Fibroblast of lung (primary cell): ENCODE data around the gene HBE1. TPM values are rescaled to one million over a fixed set of nuclear protein-coding genes. Genes with fewer than 3 reads are reported as not detected.

Experiments used
- DNase-seq, 2 donors: peaks; one replicate each; pipeline versions ENCODE4 v3.0.0 to v3.0.0-alpha.2; 2010; ENCODE audit warnings: low read depth in 2 of 2
- H2AFZ ChIP-seq: 2 replicates; pipeline ENCODE4 v1.5.1; 2012; ENCODE audit warnings: low read length, control low read depth, inconsistent platforms
- H3K27ac ChIP-seq: 2 replicates; pipeline ENCODE4 v1.5.1; 2011; ENCODE audit warnings: low read length, control low read depth; ENCODE audit not compliant: insufficient read depth
- H3K27me3 ChIP-seq: 2 replicates; pipeline ENCODE4 v1.5.1; 2011; ENCODE audit warnings: mild to moderate bottlenecking, low read length; ENCODE audit not compliant: control insufficient read depth, insufficient read depth
- H3K36me3 ChIP-seq: 2 replicates; pipeline ENCODE4 v1.5.1; 2011; ENCODE audit warnings: low read length; ENCODE audit not compliant: control insufficient read depth, insufficient read depth
- H3K4me1 ChIP-seq: 2 replicates; pipeline ENCODE4 v1.5.1; 2011; ENCODE audit warnings: low read length; ENCODE audit not compliant: control insufficient read depth, insufficient read depth; ENCODE audit errors: extremely low read depth
- H3K4me2 ChIP-seq: 2 replicates; pipeline ENCODE4 v1.5.1; 2011; ENCODE audit warnings: low read length, control low read depth; ENCODE audit not compliant: insufficient read depth; ENCODE audit errors: extremely low read depth
- H3K4me3 ChIP-seq, 4 experiments: fragments of 200-600 bp in 1 of 4; sonication (generic) in 1 of 4; replicated peaks in 1 of 4; 2 replicates each; pipeline ENCODE4 v1.5.1; 2011 to 2016; ENCODE audit warnings: low read length in 4 of 4, low read depth in 3 of 4, mild to moderate bottlenecking in 3 of 4, control low read depth in 2 of 4, inconsistent platforms in 1 of 4, mixed read lengths in 1 of 4; ENCODE audit not compliant: insufficient read depth in 1 of 4; ENCODE audit errors: control extremely low read depth in 1 of 4
- H3K79me2 ChIP-seq: 2 replicates; pipeline ENCODE4 v1.5.1; 2012; ENCODE audit warnings: mild to moderate bottlenecking, low read length, inconsistent platforms; ENCODE audit not compliant: control insufficient read depth, insufficient read depth
- H3K9ac ChIP-seq: 2 replicates; pipeline ENCODE4 v1.5.1; 2011; ENCODE audit warnings: mild to moderate bottlenecking, low read length, control low read depth; ENCODE audit not compliant: insufficient read depth
- H3K9me3 ChIP-seq: 2 replicates; pipeline ENCODE4 v1.5.1; 2012; ENCODE audit warnings: low read depth, low read length; ENCODE audit not compliant: control insufficient read depth, insufficient read depth
- H4K20me1 ChIP-seq: 2 replicates; pipeline ENCODE4 v1.5.1; 2011; ENCODE audit warnings: low read length; ENCODE audit not compliant: control insufficient read depth, insufficient read depth; ENCODE audit errors: extremely low read depth
- EZH2 ChIP-seq: IDR thresholded peaks from 2 replicates; pipeline ENCODE4 v1.5.1; 2012; ENCODE audit warnings: low read length, control low read depth, mild to moderate bottlenecking; ENCODE audit errors: missing control alignments
- polyA plus RNA-seq, 2 donors: library from polyadenylated mRNA; depleted of rRNA in 1 of 2; stranded (reverse) in 1 of 2; unstranded in 1 of 2; fragments of >200 nt; gene quantifications; 2 replicates each; pipeline ENCODE4 v1.2.1, GENCODE V29; 2011 to 2012; ENCODE audit warnings: missing spikeins in 1 of 2
- total RNA-seq: library from RNA; depleted of rRNA; stranded (reverse); fragments of >200 nt; gene quantifications from 2 replicates; pipeline ENCODE4 v1.2.1, GENCODE V29; 2014
- TF ChIP-seq, protein P1 (sequence below), 2 donors: IDR thresholded peaks in 1 of 2; conservative IDR thresholded peaks in 1 of 2; 1 replicate in 1 of 2; 2 replicates in 1 of 2; pipeline ENCODE4 v1.5.1; 2011 to 2012; ENCODE audit warnings: low read length in 2 of 2, control low read depth in 1 of 2, inconsistent platforms in 1 of 2, low read depth in 1 of 2, mild to moderate bottlenecking in 1 of 2

Gene HBE1
- total and polyA plus RNA-seq, 2 donors (not counting 1 experiment from before 2014, with no cell fraction given), result 0.33 to 3.1 TPM

DNA sequence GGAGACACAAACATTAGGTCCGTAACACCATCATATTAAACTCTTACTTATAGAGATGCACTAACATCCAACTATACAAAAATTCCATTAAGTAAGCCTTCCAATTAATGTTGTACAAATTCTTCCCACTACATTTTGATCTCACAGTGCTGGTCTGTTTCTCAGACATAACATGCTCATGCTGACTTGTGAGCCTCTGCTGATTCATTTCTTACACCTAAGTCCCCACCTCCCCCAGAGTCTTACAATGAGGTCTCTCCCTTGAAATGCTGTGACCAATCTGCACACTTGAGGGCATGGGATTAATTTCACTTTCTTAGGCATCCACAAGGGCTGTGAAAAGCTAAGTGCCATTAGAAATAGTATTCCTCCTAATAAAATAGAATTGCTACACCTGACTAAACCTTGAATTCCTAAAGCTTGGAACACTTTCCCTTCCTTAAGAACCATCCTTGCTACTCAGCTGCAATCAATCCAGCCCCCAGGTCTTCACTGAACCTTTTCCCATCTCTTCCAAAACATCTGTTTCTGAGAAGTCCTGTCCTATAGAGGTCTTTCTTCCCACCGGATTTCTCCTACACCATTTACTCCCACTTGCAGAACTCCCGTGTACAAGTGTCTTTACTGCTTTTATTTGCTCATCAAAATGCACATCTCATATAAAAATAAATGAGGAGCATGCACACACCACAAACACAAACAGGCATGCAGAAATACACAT is 22.1 kb downstream of the HBE1 start:
- Histone ChIP-seq H3K4me3 (no peak overlapping the region), H3K9ac (no peak overlapping the region), H3K27ac (no peak overlapping the region), H3K36me3 (no peaks in the 10 kb centered on the region), H3K9me3 (no peaks in the 10 kb centered on the region), H3K4me2 (no peak overlapping the region), H2AFZ (no peak overlapping the region), H4K20me1 (no peaks in the 10 kb centered on the region), H3K27me3 (no peaks in the 10 kb centered on the region), H3K79me2 (no peaks in the 10 kb centered on the region), H3K4me1 (no peaks in the 10 kb centered on the region)
- TF ChIP-seq EZH2, result no peak
- TF ChIP-seq, protein P1, sequence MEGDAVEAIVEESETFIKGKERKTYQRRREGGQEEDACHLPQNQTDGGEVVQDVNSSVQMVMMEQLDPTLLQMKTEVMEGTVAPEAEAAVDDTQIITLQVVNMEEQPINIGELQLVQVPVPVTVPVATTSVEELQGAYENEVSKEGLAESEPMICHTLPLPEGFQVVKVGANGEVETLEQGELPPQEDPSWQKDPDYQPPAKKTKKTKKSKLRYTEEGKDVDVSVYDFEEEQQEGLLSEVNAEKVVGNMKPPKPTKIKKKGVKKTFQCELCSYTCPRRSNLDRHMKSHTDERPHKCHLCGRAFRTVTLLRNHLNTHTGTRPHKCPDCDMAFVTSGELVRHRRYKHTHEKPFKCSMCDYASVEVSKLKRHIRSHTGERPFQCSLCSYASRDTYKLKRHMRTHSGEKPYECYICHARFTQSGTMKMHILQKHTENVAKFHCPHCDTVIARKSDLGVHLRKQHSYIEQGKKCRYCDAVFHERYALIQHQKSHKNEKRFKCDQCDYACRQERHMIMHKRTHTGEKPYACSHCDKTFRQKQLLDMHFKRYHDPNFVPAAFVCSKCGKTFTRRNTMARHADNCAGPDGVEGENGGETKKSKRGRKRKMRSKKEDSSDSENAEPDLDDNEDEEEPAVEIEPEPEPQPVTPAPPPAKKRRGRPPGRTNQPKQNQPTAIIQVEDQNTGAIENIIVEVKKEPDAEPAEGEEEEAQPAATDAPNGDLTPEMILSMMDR (conservative IDR thresholded peaks at IDR 0.05 in 1 of 2, IDR thresholded peaks at IDR 0.05 in 1 of 2; ENCODE audit: low read depth in 1 of 2, low read length in 2 of 2), result no peak
- DNase-seq, result peak in 1 of 2 donors; percentile 6

DNA sequence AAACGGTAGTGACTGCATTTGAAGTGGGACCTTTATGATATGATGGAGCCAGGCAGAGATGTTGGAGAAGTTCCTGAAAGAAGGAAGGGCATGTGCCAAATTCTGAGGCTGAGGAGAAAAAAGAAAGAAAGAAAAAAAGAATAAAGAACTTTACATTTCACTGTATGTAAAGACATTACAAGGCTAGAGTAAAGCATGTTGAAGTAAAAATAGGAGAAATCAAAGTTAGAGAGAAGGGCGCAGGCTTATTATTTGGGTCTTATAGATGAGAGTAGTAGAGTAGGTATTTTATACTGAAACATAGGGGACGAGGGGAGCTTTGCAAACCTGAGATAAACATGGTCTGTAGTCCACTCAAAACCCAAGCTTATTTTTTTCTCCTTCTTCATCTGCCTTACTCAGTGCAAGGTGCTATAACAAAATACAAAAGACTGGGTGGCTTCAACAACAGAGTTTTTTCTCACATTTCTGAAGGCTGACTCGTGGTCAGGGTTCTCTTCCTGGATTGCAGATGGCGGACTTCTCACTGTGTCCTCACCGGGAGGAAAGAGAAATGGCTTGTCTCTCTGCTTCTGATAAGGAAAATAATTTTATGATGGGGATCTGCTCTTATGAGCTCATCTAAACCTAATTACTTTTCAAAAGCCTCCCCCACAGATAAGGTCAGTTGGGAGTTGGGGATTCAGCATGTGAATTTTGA is 22.8 kb downstream of the HBE1 start:
- Histone ChIP-seq H3K9ac (no peak overlapping the region), H3K36me3 (no peaks in the 10 kb centered on the region), H3K79me2 (no peaks in the 10 kb centered on the region), H4K20me1 (no peaks in the 10 kb centered on the region), H3K4me3 (no peak overlapping the region), H3K27me3 (no peaks in the 10 kb centered on the region), H3K4me2 (no peak overlapping the region), H3K4me1 (no peaks in the 10 kb centered on the region), H2AFZ (no peak overlapping the region), H3K27ac (no peak overlapping the region), H3K9me3 (no peaks in the 10 kb centered on the region)
- no peak for TF ChIP-seq EZH2
- TF ChIP-seq, protein P1 (conservative IDR thresholded peaks at IDR 0.05 in 1 of 2, IDR thresholded peaks at IDR 0.05 in 1 of 2; ENCODE audit: low read depth in 1 of 2, low read length in 2 of 2), result no peak
- no peak for DNase-seq

DNA sequence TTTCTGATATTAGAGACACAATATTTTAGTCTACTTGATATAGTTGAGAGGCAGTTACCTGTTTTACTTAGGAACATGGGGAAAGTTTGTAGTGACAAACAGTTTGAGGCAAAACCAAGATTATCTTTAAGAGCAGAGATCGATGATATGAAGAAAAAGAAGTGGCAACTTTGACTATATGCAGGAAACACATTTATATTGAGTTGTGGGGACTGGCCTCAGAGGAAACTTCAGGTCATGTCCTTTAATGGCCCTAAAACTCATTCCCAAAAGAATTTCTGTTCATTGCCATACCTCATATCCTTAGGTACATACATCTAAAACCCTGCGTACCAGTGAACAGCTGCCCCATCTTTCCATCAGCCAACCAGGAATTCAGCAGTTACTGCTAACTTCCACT is 24.6 kb downstream of the HBE1 start:
- no peaks in the 10 kb centered on the region for H3K79me2 ChIP-seq
- H3K27me3 ChIP-seq, result no peaks in the 10 kb centered on the region
- H3K27ac ChIP-seq, result no peak overlapping the region
- no peak overlapping the region for H2AFZ ChIP-seq
- H3K9ac ChIP-seq, result no peak overlapping the region
- H3K9me3 ChIP-seq, result no peaks in the 10 kb centered on the region
- no peaks in the 10 kb centered on the region for H3K36me3 ChIP-seq
- TF ChIP-seq, protein P1 (conservative IDR thresholded peaks at IDR 0.05 in 1 of 2, IDR thresholded peaks at IDR 0.05 in 1 of 2; ENCODE audit: low read depth in 1 of 2, low read length in 2 of 2), result no peak
- no peak for TF ChIP-seq EZH2
- H3K4me2 ChIP-seq, result no peak overlapping the region
- H3K4me3 ChIP-seq, result no peak overlapping the region
- no peak for DNase-seq
- H3K4me1 ChIP-seq, result no peaks in the 10 kb centered on the region
- no peaks in the 10 kb centered on the region for H4K20me1 ChIP-seq
